ENCODE results near the gene FOXI2.

Gene FOXI2

GRCh38 chr10:127735723-127736221 lies 1.2 kb upstream of the FOXI2 start:
- DNase-seq (ENCODE audit: insufficient read length, low spot score) (no peak), FAIRE-seq (no peak)
- TF ChIP-seq CTCF (IDR thresholded peaks at IDR 0.05; ENCODE audit: insufficient read depth, missing control alignments), result no peak

- no peak for TF ChIP-seq CTCF (IDR thresholded peaks at IDR 0.05; ENCODE audit: insufficient read depth, missing control alignments)
- no peak for DNase-seq (ENCODE audit: insufficient read length, low spot score)
- no peak for FAIRE-seq
These were observed 617 bp upstream of the FOXI2 start for GRCh38 chr10:127736222-127736914.

GRCh38 chr10:127737563-127738511 lies 852 bp downstream of the FOXI2 start:
- FAIRE-seq (no peak), DNase-seq (ENCODE audit: insufficient read length, low spot score) (no peak)
- no peak for TF ChIP-seq CTCF (IDR thresholded peaks at IDR 0.05; ENCODE audit: insufficient read depth, missing control alignments)

GRCh38 chr10:127738512-127739424 lies 1.8 kb downstream of the FOXI2 start:
- DNase-seq (ENCODE audit: insufficient read length, low spot score), result no peak
- FAIRE-seq, result no peak
- no peak for TF ChIP-seq CTCF (IDR thresholded peaks at IDR 0.05; ENCODE audit: insufficient read depth, missing control alignments)

GRCh38 chr10:127739908-127740307 lies 2.9 kb downstream of the FOXI2 start:
- TF ChIP-seq CTCF (IDR thresholded peaks at IDR 0.05; ENCODE audit: insufficient read depth, missing control alignments), result no peak
- no peak for DNase-seq (ENCODE audit: insufficient read length, low spot score)
- no peak for FAIRE-seq

- FAIRE-seq (no peak), DNase-seq (ENCODE audit: insufficient read length, low spot score) (no peak)
- no peak for TF ChIP-seq CTCF (IDR thresholded peaks at IDR 0.05; ENCODE audit: insufficient read depth, missing control alignments)
These were observed 3.6 kb downstream of the FOXI2 start for GRCh38 chr10:127740596-127740995.

Data from D721Med (cell line).